Measurements from ENCODE around the gene ZBTB7A.

ZBTB7A gene

GRCh38 chr19:4036576-4037300 lies 30.0 kb downstream of the ZBTB7A start:
- Histone ChIP-seq H3K27me3 (ENCODE audit: control insufficient read depth in 5 of 5, insufficient read depth in 4 of 5, low read length in 5 of 5) (no peaks in the 10 kb centered on the region), H3K9me3 (ENCODE audit: control insufficient read depth in 5 of 5, low read length in 5 of 5) (no peaks in the 10 kb centered on the region), H3K36me3 (ENCODE audit: control insufficient read depth in 5 of 5, insufficient read depth in 5 of 5, low read length in 5 of 5) (peaks cover 0 to 76% (median 56%) of the 10 kb centered on the region in 5 donors), H3K4me3 (ENCODE audit: low read depth in 1 of 5, low read length in 5 of 5) (no peak overlapping the region), H3K9ac (ENCODE audit: low read length in 5 of 5) (no peak overlapping the region), H3K4me1 (ENCODE audit: control insufficient read depth in 5 of 5, insufficient read depth in 5 of 5, low read length in 5 of 5) (peaks cover 0 to 5% (median 0%) of the 10 kb centered on the region in 5 donors), H3K27ac (ENCODE audit: low read depth, low read length) (no peak overlapping the region)

DNA sequence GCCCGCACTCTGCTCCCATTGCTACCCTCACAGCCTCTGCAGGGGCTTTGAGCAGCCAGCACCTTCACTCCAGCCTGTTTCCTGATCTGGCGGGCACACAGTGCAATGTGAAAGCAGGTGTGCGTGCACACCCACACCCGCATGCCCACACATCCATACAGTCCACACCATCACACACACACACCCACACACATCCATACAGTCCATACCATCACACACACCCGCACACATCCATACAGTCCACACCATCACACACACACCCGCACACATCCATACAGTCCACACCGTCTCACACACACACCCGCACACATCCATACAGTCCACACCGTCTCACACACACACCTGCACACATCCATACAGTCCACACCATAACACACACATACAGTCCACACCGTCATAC lies 31.1 kb downstream of the ZBTB7A start:
- Histone ChIP-seq H3K36me3 (ENCODE audit: control insufficient read depth in 5 of 5, insufficient read depth in 5 of 5, low read length in 5 of 5) (peaks cover 0 to 80% (median 55%) of the 10 kb centered on the region in 5 donors), H3K4me1 (ENCODE audit: control insufficient read depth in 5 of 5, insufficient read depth in 5 of 5, low read length in 5 of 5) (peaks cover 0 to 5% (median 0%) of the 10 kb centered on the region in 5 donors), H3K4me3 (ENCODE audit: low read depth in 1 of 5, low read length in 5 of 5) (no peak overlapping the region), H3K9me3 (ENCODE audit: control insufficient read depth in 5 of 5, low read length in 5 of 5) (no peaks in the 10 kb centered on the region), H3K9ac (ENCODE audit: low read length in 5 of 5) (no peak overlapping the region), H3K27me3 (ENCODE audit: control insufficient read depth in 5 of 5, insufficient read depth in 4 of 5, low read length in 5 of 5) (no peaks in the 10 kb centered on the region), H3K27ac (ENCODE audit: low read depth, low read length) (no peak overlapping the region)

DNA sequence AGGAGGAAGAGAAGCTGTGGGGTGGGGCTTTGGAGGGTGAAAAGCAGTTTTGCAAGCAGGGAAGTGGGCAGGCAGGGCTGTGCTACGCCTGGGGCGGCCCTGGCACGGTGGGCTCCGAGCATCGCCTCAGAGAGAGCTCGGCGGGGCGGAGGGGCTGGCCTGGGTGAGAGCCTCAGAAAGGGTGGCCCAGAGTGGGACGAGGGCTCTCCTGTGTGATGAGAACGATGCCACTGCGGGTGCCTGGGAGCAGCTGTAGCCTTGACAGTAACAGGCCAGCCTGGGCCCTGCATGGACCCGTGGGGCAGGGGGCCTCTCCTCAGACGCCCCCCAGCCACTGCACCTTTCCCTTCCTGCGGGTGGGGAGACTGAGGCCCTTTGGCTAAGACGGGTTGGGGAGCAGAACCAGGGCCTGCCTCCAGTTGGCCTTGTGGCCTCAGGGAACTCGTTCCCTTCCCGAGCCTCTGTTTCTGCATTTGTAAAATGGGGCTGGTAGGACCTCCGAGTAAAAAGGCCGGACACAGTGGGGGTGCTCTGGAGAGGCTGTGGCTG lies 31.6 kb downstream of the ZBTB7A start:
- Histone ChIP-seq H3K9ac (ENCODE audit: low read length in 5 of 5) (no peak overlapping the region), H3K9me3 (ENCODE audit: control insufficient read depth in 5 of 5, low read length in 5 of 5) (no peaks in the 10 kb centered on the region), H3K36me3 (ENCODE audit: control insufficient read depth in 5 of 5, insufficient read depth in 5 of 5, low read length in 5 of 5) (peaks cover 0 to 78% (median 56%) of the 10 kb centered on the region in 5 donors), H3K4me1 (ENCODE audit: control insufficient read depth in 5 of 5, insufficient read depth in 5 of 5, low read length in 5 of 5) (peaks cover 0 to 5% (median 0%) of the 10 kb centered on the region in 5 donors), H3K27me3 (ENCODE audit: control insufficient read depth in 5 of 5, insufficient read depth in 4 of 5, low read length in 5 of 5) (no peaks in the 10 kb centered on the region), H3K27ac (ENCODE audit: low read depth, low read length) (no peak overlapping the region), H3K4me3 (ENCODE audit: low read depth in 1 of 5, low read length in 5 of 5) (no peak overlapping the region)

DNA sequence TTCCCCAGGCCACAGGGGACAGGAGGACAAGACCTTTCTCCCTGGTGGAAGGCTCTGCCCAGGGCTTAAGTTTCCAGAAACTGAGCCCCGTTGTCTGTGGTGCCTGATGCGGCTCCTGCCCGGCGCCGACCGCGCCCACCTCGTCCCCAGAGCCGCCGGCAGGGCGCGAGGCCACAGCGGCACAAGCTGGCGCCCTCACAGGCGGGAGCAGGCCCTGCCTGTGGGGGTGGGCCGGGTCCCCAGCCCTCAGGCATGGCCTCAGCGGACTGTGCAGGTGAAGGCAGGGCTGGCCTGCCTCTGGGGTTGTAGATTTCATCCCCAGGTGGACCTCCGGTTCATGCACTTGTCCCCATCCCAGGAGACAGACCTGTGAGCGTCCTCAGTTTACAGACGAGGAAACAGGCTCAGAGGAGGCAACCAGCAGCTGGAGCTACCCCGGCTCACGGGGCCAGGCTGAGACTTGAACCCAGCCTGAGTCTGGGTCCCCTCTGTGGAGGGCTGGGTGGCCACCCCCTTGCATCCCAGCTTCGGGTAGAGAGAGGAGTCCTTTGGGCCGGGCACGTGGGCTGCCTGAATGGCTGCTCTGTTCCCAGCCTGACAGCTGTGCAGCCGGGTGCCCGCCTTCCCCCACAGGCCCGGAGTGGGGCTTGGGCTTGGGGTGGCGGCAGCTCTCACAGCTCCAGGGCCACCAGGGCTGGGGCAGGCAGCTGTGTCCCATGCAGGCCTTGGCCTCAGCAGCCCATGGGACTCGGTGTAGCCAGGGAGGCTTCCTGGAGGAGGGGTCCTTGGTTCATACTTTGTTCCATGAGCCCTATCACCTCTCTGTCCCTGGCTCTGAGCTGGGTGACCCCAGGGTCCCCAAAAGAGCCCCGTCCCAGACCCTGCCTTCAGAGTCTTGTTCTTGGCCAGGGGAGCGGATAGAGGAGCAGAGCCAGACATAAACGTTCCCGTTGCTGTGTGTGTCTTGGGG lies 32.4 kb downstream of the ZBTB7A start:
- H3K4me3 ChIP-seq (ENCODE audit: low read depth in 1 of 5, low read length in 5 of 5) = no peak overlapping the region
- H3K9me3 ChIP-seq (ENCODE audit: control insufficient read depth in 5 of 5, low read length in 5 of 5) = no peaks in the 10 kb centered on the region
- no peak overlapping the region for H3K9ac ChIP-seq (ENCODE audit: low read length in 5 of 5)
- peaks cover 0 to 77% (median 59%) of the 10 kb centered on the region in 5 donors for H3K36me3 ChIP-seq (ENCODE audit: control insufficient read depth in 5 of 5, insufficient read depth in 5 of 5, low read length in 5 of 5)
- no peak overlapping the region for H3K27ac ChIP-seq (ENCODE audit: low read depth, low read length)
- no peaks in the 10 kb centered on the region for H3K27me3 ChIP-seq (ENCODE audit: control insufficient read depth in 5 of 5, insufficient read depth in 4 of 5, low read length in 5 of 5)
- peaks cover 0 to 5% (median 0%) of the 10 kb centered on the region in 5 donors for H3K4me1 ChIP-seq (ENCODE audit: control insufficient read depth in 5 of 5, insufficient read depth in 5 of 5, low read length in 5 of 5)

DNA sequence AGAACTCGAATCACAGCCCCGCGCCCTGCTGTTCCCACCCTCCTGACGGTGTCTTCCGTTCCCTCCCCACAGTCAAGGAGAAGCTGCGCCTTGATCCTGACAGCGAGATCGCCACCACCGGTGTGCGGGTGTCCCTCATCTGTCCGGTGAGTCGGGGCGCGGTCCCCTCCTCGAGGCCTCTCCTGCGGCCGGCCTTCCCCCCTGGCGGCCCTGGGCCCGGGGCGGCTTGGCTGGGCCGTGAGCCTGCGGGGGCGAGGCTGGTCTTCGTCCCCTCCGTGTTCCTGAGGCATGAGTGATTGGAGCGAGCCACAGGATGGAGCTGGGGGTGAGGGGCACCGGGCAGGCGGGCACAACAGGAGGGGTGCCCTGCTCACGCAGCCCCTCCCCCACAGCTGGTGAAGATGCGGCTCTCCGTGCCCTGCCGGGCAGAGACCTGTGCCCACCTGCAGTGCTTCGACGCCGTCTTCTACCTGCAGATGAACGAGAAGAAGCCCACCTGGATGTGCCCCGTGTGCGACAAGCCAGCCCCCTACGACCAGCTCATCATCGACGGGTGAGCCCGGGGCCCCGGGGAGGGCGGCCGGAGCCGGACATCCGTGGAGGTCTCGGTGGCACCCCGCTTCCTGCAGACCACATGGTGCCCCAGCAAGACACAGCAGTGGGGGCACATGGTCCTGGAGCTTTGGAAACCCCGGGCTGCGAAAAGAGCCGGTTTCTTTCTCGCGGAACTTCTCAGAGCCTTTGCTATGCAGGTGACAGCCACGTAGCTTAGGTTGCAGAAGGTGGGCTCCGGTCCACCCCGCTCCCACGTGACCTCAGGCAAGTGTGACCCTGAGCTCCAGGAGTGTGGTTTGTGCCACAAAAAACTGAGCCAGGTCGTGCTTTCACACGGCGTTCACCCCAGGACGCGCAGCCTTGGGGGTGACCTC lies 33.4 kb downstream of the ZBTB7A start:
- peaks cover 0 to 87% (median 64%) of the 10 kb centered on the region in 5 donors for H3K36me3 ChIP-seq (ENCODE audit: control insufficient read depth in 5 of 5, insufficient read depth in 5 of 5, low read length in 5 of 5)
- no peaks in the 10 kb centered on the region for H3K27me3 ChIP-seq (ENCODE audit: control insufficient read depth in 5 of 5, insufficient read depth in 4 of 5, low read length in 5 of 5)
- H3K9ac ChIP-seq (ENCODE audit: low read length in 5 of 5) = no peak overlapping the region

DNA sequence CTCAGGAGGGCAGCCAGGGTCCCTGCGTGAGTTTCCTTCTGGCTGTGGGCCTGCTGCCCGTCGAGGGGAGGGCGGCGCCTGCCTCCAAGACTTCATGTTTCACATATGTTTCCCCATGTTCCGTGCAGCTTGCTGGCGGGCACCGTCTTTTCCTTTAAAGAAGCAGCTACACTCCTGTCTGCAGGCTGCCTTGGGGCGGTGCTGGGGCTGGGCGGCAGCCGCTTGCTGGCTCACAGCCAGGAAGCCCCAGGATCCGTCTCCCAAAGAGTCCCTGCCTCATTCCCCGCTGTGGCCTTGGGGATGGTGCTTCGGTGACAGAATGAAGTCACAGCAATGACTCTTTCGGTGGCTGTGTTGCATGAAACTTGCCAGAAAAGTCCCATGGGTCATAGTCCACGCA lies 34.3 kb downstream of the ZBTB7A start:
- Histone ChIP-seq H3K9ac (ENCODE audit: low read length in 5 of 5) (no peak overlapping the region), H3K4me3 (ENCODE audit: low read depth in 1 of 5, low read length in 5 of 5) (no peak overlapping the region), H3K4me1 (ENCODE audit: control insufficient read depth in 5 of 5, insufficient read depth in 5 of 5, low read length in 5 of 5) (peaks cover 0 to 5% (median 0%) of the 10 kb centered on the region in 5 donors), H3K27ac (ENCODE audit: low read depth, low read length) (no peak overlapping the region), H3K36me3 (ENCODE audit: control insufficient read depth in 5 of 5, insufficient read depth in 5 of 5, low read length in 5 of 5) (peaks cover 0 to 85% (median 66%) of the 10 kb centered on the region in 5 donors), H3K27me3 (ENCODE audit: control insufficient read depth in 5 of 5, insufficient read depth in 4 of 5, low read length in 5 of 5) (no peaks in the 10 kb centered on the region), H3K9me3 (ENCODE audit: control insufficient read depth in 5 of 5, low read length in 5 of 5) (no peaks in the 10 kb centered on the region)

More for the DNA sequence above, 33.4 kb downstream of the ZBTB7A start:
- Histone ChIP-seq H3K4me1 (ENCODE audit: control insufficient read depth in 5 of 5, insufficient read depth in 5 of 5, low read length in 5 of 5) (peaks cover 0 to 5% (median 0%) of the 10 kb centered on the region in 5 donors), H3K4me3 (ENCODE audit: low read depth in 1 of 5, low read length in 5 of 5) (no peak overlapping the region), H3K27ac (ENCODE audit: low read depth, low read length) (no peak overlapping the region), H3K9me3 (ENCODE audit: control insufficient read depth in 5 of 5, low read length in 5 of 5) (no peaks in the 10 kb centered on the region)

GRCh38 chr19:4031420-4031819 lies 35.3 kb downstream of the ZBTB7A start:
- no peaks in the 10 kb centered on the region for H3K27me3 ChIP-seq (ENCODE audit: control insufficient read depth in 5 of 5, insufficient read depth in 4 of 5, low read length in 5 of 5)
- no peak overlapping the region for H3K27ac ChIP-seq (ENCODE audit: low read depth, low read length)
- peaks cover 0 to 80% (median 59%) of the 10 kb centered on the region in 5 donors for H3K36me3 ChIP-seq (ENCODE audit: control insufficient read depth in 5 of 5, insufficient read depth in 5 of 5, low read length in 5 of 5)

GRCh38 chr19:4030981-4031380 lies 35.7 kb downstream of the ZBTB7A start:
- Histone ChIP-seq H3K9ac (ENCODE audit: low read length in 5 of 5) (no peak overlapping the region), H3K4me3 (ENCODE audit: low read depth in 1 of 5, low read length in 5 of 5) (no peak overlapping the region), H3K9me3 (ENCODE audit: control insufficient read depth in 5 of 5, low read length in 5 of 5) (no peaks in the 10 kb centered on the region), H3K4me1 (ENCODE audit: control insufficient read depth in 5 of 5, insufficient read depth in 5 of 5, low read length in 5 of 5) (peaks cover 0 to 5% (median 0%) of the 10 kb centered on the region in 5 donors), H3K36me3 (ENCODE audit: control insufficient read depth in 5 of 5, insufficient read depth in 5 of 5, low read length in 5 of 5) (peaks cover 0 to 76% (median 58%) of the 10 kb centered on the region in 5 donors), H3K27me3 (ENCODE audit: control insufficient read depth in 5 of 5, insufficient read depth in 4 of 5, low read length in 5 of 5) (no peaks in the 10 kb centered on the region), H3K27ac (ENCODE audit: low read depth, low read length) (no peak overlapping the region)

More at GRCh38 chr19:4031420-4031819, 35.3 kb downstream of the ZBTB7A start:
- H3K9ac ChIP-seq (ENCODE audit: low read length in 5 of 5) = no peak overlapping the region
- H3K4me1 ChIP-seq (ENCODE audit: control insufficient read depth in 5 of 5, insufficient read depth in 5 of 5, low read length in 5 of 5) = peaks cover 0 to 5% (median 0%) of the 10 kb centered on the region in 5 donors
- H3K4me3 ChIP-seq (ENCODE audit: low read depth in 1 of 5, low read length in 5 of 5) = no peak overlapping the region
- no peaks in the 10 kb centered on the region for H3K9me3 ChIP-seq (ENCODE audit: control insufficient read depth in 5 of 5, low read length in 5 of 5)

DNA sequence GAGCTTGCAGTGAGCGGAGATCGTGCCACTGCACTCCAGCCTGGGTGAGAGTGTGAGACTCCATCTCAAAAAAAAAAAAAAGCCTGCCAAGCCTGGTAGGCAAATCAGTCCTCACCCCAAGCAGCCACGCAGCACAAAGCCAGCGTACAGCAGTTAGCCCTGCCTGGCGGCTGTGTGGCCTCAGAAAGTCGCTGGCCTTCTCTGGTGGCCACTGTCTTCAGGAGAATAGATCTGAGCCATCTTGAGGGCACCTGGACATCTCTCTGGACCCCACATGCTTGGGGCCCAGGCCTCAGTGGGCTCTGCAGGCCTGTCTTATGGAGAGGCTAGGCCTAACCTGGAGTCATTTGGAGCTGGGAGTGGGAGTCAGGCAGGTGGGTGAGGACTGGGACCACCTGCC lies 36.1 kb downstream of the ZBTB7A start:
- H3K4me3 ChIP-seq (ENCODE audit: low read depth in 1 of 5, low read length in 5 of 5) = no peak overlapping the region
- H3K36me3 ChIP-seq (ENCODE audit: control insufficient read depth in 5 of 5, insufficient read depth in 5 of 5, low read length in 5 of 5) = peaks cover 0 to 72% (median 54%) of the 10 kb centered on the region in 5 donors
- peaks cover 0 to 5% (median 0%) of the 10 kb centered on the region in 5 donors for H3K4me1 ChIP-seq (ENCODE audit: control insufficient read depth in 5 of 5, insufficient read depth in 5 of 5, low read length in 5 of 5)
- H3K9me3 ChIP-seq (ENCODE audit: control insufficient read depth in 5 of 5, low read length in 5 of 5) = no peaks in the 10 kb centered on the region
- no peaks in the 10 kb centered on the region for H3K27me3 ChIP-seq (ENCODE audit: control insufficient read depth in 5 of 5, insufficient read depth in 4 of 5, low read length in 5 of 5)
- H3K27ac ChIP-seq (ENCODE audit: low read depth, low read length) = no peak overlapping the region
- H3K9ac ChIP-seq (ENCODE audit: low read length in 5 of 5) = no peak overlapping the region
